PFSK-1 (cell line): ENCODE results near the gene RNASEH1.

ENCODE experiments used
- FOXP2 ChIP-seq: optimal IDR thresholded peaks from 2 replicates; pipeline ENCODE3; 2011; ENCODE audit warnings: borderline replicate concordance, control low read depth, inconsistent platforms; ENCODE audit not compliant: insufficient read depth; ENCODE audit errors: extremely low read length, extremely low read depth
- POLR2AphosphoS5 ChIP-seq: IDR thresholded peaks from 2 replicates; pipeline ENCODE4 v1.6.1; 2012; ENCODE audit warnings: low read depth, mild to moderate bottlenecking, control low read depth, low read length, moderate library complexity
- SIN3A ChIP-seq: IDR thresholded peaks from 2 replicates; pipeline ENCODE4 v1.6.1; 2012; ENCODE audit warnings: mild to moderate bottlenecking, low read length, moderate library complexity, borderline replicate concordance; ENCODE audit not compliant: insufficient read depth
- TAF1 ChIP-seq: IDR thresholded peaks from 2 replicates; pipeline ENCODE4 v1.6.1; 2012; ENCODE audit warnings: low read length, control low read depth, borderline replicate concordance; ENCODE audit not compliant: insufficient read depth
- TF ChIP-seq, protein P1 (sequence below), 2 experiments: IDR thresholded peaks; 2 replicates each; pipeline versions ENCODE4 v1.6.1 to v1.8.0; 2011 to 2012; ENCODE audit warnings: low read depth in 2 of 2, low read length in 2 of 2, control low read depth in 1 of 2, inconsistent platforms in 1 of 2, mild to moderate bottlenecking in 1 of 2, moderate library complexity in 1 of 2; ENCODE audit not compliant: insufficient read depth in 1 of 2

The RNASEH1 gene

DNA sequence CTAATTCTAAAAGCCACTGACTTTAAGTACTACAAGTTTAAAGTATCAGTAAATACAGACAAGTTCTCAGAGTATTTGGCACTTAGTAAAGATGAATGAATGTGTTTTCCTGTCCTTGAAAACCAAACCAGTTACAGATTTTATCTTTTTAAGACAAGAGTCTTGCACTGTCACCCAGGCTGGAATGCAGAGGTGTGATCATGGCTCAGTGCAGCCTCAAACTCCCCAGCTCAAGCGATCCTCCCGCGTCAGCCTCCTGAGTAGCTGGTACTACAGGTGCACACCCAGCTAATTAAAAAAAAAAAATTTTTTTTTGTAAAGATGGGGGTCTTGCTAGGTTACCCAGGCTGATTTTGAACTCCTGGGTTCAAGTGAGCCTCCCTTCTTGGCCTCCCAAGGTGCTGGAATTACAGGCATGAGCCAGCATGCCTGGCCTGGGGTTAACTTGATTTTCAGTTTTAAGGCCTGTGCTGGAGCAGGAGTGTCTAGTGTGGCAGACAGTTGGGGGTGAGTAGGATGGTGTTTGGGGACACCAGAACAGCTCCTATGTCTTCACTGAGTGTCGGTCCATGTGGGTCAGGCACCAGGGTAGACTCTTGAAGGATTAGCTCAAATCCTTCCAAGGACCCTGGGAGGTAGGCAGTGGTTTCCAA, 26.6 kb upstream of the RNASEH1 start:
- no peak for TF ChIP-seq SIN3A

- peak; percentile 69; the same call in 1 of the 2 replicates for TF ChIP-seq SIN3A
- TF ChIP-seq, protein P1, sequence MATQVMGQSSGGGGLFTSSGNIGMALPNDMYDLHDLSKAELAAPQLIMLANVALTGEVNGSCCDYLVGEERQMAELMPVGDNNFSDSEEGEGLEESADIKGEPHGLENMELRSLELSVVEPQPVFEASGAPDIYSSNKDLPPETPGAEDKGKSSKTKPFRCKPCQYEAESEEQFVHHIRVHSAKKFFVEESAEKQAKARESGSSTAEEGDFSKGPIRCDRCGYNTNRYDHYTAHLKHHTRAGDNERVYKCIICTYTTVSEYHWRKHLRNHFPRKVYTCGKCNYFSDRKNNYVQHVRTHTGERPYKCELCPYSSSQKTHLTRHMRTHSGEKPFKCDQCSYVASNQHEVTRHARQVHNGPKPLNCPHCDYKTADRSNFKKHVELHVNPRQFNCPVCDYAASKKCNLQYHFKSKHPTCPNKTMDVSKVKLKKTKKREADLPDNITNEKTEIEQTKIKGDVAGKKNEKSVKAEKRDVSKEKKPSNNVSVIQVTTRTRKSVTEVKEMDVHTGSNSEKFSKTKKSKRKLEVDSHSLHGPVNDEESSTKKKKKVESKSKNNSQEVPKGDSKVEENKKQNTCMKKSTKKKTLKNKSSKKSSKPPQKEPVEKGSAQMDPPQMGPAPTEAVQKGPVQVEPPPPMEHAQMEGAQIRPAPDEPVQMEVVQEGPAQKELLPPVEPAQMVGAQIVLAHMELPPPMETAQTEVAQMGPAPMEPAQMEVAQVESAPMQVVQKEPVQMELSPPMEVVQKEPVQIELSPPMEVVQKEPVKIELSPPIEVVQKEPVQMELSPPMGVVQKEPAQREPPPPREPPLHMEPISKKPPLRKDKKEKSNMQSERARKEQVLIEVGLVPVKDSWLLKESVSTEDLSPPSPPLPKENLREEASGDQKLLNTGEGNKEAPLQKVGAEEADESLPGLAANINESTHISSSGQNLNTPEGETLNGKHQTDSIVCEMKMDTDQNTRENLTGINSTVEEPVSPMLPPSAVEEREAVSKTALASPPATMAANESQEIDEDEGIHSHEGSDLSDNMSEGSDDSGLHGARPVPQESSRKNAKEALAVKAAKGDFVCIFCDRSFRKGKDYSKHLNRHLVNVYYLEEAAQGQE (IDR thresholded peaks at IDR 0.05; ENCODE audit: insufficient read depth in 1 of 2, low read depth in 2 of 2, low read length in 2 of 2): no peak
Observed at GRCh38 chr2:3584076-3584475, 25.9 kb upstream of the RNASEH1 start.

- TF ChIP-seq TAF1 (no peak), FOXP2 (no peak), POLR2AphosphoS5 (peak; percentile 77)
Observed at GRCh38 chr2:3581367-3582262, 23.5 kb upstream of the RNASEH1 start.

- TF ChIP-seq SIN3A (no peak), POLR2AphosphoS5 (no peak), FOXP2 (no peak), TAF1 (no peak)
- TF ChIP-seq, protein P1 (IDR thresholded peaks at IDR 0.05; ENCODE audit: insufficient read depth in 1 of 2, low read depth in 2 of 2, low read length in 2 of 2): no peak
Observed at GRCh38 chr2:3580449-3580848, 22.3 kb upstream of the RNASEH1 start.

- no peak for TF ChIP-seq FOXP2
- no peak for TF ChIP-seq TAF1
- no peak for TF ChIP-seq SIN3A
- TF ChIP-seq, protein P1 (IDR thresholded peaks at IDR 0.05; ENCODE audit: insufficient read depth in 1 of 2, low read depth in 2 of 2, low read length in 2 of 2): no peak
- no peak for TF ChIP-seq POLR2AphosphoS5
Observed at GRCh38 chr2:3578987-3579386, 20.9 kb upstream of the RNASEH1 start.

GRCh38 chr2:3575534-3576262, 17.6 kb upstream of the RNASEH1 start:
- TF ChIP-seq SIN3A: peak; percentile 8; the same call in 1 of the 2 replicates
- TF ChIP-seq, protein P1 (IDR thresholded peaks at IDR 0.05; ENCODE audit: insufficient read depth in 1 of 2, low read depth in 2 of 2, low read length in 2 of 2): no peak
